Breast epithelium (tissue), 4 donors: ENCODE data around the gene NEK3. TPM values are rescaled to one million over a fixed set of nuclear protein-coding genes. Genes with fewer than 3 reads are reported as not detected.
"Not testable (repeated sequence)": the region's sequence is repeated elsewhere in the genome, so short reads cannot be mapped to it uniquely, and the experiment has no call there.

Source experiments
- DNase-seq, 2 donors: peaks; one replicate each; pipeline ENCODE4 v3.0.0-alpha.2; 2019; ENCODE audit warnings: low spot score in 2 of 2
- H3K27ac ChIP-seq, 2 donors: fragments of 200-600 bp; sonication (generic) in 1 of 2; one replicate each; pipeline ENCODE4 v1.5.1; 2016 to 2019; ENCODE audit warnings: mild to moderate bottlenecking in 1 of 2
- H3K27me3 ChIP-seq, 2 donors: fragments of 200-600 bp; sonication (generic) in 1 of 2; one replicate each; pipeline versions ENCODE4 v1.5.1 to v1.6.0; 2017 to 2019; ENCODE audit warnings: control low read depth in 1 of 2, mild to moderate bottlenecking in 1 of 2
- H3K36me3 ChIP-seq: fragments of 200-600 bp; one replicate; pipeline ENCODE4 v1.5.1; 2019
- H3K4me1 ChIP-seq, 2 donors: fragments of 200-600 bp; sonication (generic); one replicate each; pipeline ENCODE4 v1.5.1; 2016 to 2019; ENCODE audit warnings: control low read depth in 1 of 2
- H3K4me3 ChIP-seq, 3 donors: fragments of 200-600 bp; sonication (generic); 1 replicate in 2 of 3; 2 replicates in 1 of 3; pipeline ENCODE4 v1.5.1; 2016 to 2019; ENCODE audit warnings: mild to moderate bottlenecking in 3 of 3, moderate library complexity in 2 of 3
- H3K9me3 ChIP-seq, 2 donors: fragments of 200-600 bp; sonication (generic) in 1 of 2; one replicate each; pipeline ENCODE4 v1.5.1; 2016 to 2019; ENCODE audit warnings: control low read depth in 1 of 2
- POLR2A ChIP-seq: fragments of 450-650 bp; IDR thresholded peaks from one replicate; pipeline ENCODE4 v1.6.1; 2016; ENCODE audit warnings: antibody characterized with exemption, mild to moderate bottlenecking, moderate library complexity
- POLR2AphosphoS5 ChIP-seq, 3 donors: sonication (generic); formaldehyde crosslinking; IDR thresholded peaks; one replicate each; pipeline ENCODE4 v1.6.1; 2017; ENCODE audit warnings: antibody characterized with exemption in 3 of 3
- intact Hi-C: fragments of 100-400 bp; cut with DNase I; formaldehyde crosslinking; loops from one replicate; pipeline ENCODE4 v1.15.1; 2023; ENCODE audit warnings: low total_unique reads
- total RNA-seq, 3 donors: library from RNA; depleted of rRNA; stranded (reverse); fragments of >200 nt; gene quantifications; one replicate each; pipeline ENCODE4 v1.1.0, GENCODE V29; 2016
- TF ChIP-seq, protein P1 (sequence below), 3 donors: fragments of 450-650 bp; IDR thresholded peaks; one replicate each; pipeline ENCODE4 v1.5.1; 2016 to 2017; ENCODE audit warnings: antibody characterized with exemption in 3 of 3, mild to moderate bottlenecking in 3 of 3, moderate library complexity in 3 of 3

The NEK3 gene, protein sequence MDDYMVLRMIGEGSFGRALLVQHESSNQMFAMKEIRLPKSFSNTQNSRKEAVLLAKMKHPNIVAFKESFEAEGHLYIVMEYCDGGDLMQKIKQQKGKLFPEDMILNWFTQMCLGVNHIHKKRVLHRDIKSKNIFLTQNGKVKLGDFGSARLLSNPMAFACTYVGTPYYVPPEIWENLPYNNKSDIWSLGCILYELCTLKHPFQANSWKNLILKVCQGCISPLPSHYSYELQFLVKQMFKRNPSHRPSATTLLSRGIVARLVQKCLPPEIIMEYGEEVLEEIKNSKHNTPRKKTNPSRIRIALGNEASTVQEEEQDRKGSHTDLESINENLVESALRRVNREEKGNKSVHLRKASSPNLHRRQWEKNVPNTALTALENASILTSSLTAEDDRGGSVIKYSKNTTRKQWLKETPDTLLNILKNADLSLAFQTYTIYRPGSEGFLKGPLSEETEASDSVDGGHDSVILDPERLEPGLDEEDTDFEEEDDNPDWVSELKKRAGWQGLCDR
- 10 to 100 TPM; 12.5 to 16.8 (median 16.7) TPM for total RNA-seq

DNA sequence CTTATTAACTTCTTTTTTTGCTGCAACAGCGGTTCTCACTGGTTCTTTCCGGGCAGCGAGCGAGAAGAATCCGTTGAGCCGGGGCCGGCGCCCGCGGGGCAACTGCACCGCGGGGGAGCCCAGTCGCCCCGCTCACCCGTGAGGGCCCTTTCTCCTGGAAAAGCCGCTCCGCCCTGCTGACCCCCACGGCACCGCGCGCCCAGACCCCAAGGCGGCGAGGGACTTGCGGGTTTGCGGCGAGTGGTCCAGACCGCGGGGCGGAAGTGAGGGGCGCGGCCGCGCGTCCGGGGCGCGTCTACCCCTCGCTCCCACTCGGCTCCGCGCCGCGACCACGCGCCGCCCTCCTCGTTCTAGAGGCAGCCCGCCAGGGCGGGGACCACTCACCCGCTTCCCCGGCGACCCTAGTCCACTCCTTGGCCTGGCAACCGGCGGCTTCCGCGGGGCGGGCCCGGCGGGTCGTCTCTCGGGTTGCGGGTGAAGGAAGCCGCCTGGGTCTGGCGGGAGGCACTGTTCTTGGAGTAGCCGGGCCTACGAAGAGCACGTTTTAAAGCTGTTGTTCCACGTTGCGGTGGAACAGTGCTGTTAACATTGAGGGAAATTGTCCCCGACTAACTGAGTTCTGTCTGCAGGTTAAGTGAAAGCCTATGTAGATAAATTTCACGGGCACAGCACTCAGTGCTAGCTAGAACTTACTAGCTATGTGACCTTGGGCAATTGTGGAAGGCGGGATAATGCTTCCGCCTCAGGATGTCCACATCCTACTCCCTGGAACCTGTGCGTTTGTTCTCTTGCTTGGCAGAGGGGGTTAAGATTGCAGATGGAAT is at the start of gene NEK3:
Gene NEK3 (minus strand): TSS at position 439 of the 824 bp plus-strand sequence. CDS start 3,406 bp downstream, outside the sequence.
- H3K4me3 ChIP-seq = peak within 1 kb of the TSS; percentile 77 to 96 (median 88)
- peak within 1 kb of the TSS; percentile 83 to 91 for H3K27ac ChIP-seq
- H3K36me3 ChIP-seq = no peaks in the 10 kb centered on the region
- no peaks in the 10 kb centered on the region for H3K27me3 ChIP-seq
- peaks cover 0 to 4% of the 10 kb centered on the region in 2 donors for H3K4me1 ChIP-seq
- DNase-seq = peak; percentile 30 to 59
- intact Hi-C loops = no loop called here
- no peaks in the 10 kb centered on the region for H3K9me3 ChIP-seq
- no peak for TF ChIP-seq POLR2A
- peak in 1 of 3 donors; percentile 39 for TF ChIP-seq POLR2AphosphoS5 (IDR thresholded peaks at IDR 0.05)

DNA sequence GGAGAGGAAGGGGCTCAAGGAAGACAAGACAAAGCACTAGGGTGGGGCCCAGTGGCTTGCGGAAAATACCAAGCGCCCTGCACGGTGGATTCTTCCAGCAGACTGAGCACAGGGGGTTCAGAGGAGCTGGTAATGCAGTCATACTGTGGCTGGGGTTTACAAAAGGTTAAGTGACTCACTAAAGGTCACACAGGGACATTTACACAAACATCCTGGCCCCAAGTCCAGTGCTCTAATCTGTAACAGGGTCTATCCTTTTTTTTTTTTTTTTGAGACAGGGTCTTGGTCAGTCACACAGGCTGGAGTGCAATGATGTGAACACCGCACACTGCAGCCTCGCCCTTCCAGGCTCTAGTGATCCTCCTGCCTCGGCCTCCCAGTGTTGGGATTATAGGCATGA is 49.0 kb upstream of the NEK3 start:
- H3K4me1 ChIP-seq, H3K27me3 ChIP-seq, intact Hi-C loops, H3K4me3 ChIP-seq, H3K9me3 ChIP-seq, H3K27ac ChIP-seq, H3K36me3 ChIP-seq, DNase-seq: not testable (repeated sequence)

DNA sequence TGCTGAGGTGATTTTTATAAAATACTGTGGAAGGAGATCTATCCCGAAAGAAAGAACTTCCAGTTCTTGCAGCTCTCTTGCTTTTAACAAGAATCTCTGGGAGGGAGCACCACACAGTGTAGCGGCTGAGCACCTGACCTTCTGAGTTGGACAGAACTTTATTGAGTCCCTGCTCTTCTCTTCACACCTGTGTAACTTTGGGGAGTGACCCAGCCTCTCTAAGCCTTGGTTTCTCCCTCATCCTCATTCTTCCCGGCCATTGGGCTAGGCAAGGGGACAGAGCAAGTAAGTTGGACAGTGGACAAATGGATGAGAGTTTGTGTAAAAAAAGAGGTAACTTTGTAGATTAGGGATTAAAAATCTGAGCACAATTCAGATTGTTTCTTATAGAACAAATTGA is 48.5 kb upstream of the NEK3 start:
- H3K4me3 ChIP-seq, H3K27me3 ChIP-seq, H3K36me3 ChIP-seq, H3K4me1 ChIP-seq, DNase-seq, intact Hi-C loops, H3K9me3 ChIP-seq, H3K27ac ChIP-seq: not testable (repeated sequence)

DNA sequence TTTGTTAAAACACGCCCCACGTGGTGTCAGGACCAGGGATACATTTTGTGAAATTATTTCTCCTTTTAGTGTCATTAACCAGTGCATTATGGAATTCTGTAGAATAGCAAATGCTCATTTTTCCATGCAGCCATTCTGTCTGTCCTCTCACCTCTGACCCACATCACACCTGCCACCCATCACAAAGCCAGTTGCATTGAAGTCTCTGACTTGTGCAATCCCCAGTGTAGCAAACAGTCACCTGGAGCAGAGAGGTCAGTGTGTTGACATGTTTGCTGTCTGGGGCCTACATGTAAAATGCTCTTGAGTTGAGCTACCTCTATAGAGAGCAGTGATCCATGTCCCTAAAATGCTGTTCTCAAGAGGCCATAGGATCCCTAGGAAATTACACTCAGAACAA is 47.9 kb upstream of the NEK3 start:
- H3K4me1 ChIP-seq, DNase-seq, H3K9me3 ChIP-seq, H3K27me3 ChIP-seq, H3K27ac ChIP-seq, intact Hi-C loops, H3K36me3 ChIP-seq, H3K4me3 ChIP-seq: not testable (repeated sequence)

DNA sequence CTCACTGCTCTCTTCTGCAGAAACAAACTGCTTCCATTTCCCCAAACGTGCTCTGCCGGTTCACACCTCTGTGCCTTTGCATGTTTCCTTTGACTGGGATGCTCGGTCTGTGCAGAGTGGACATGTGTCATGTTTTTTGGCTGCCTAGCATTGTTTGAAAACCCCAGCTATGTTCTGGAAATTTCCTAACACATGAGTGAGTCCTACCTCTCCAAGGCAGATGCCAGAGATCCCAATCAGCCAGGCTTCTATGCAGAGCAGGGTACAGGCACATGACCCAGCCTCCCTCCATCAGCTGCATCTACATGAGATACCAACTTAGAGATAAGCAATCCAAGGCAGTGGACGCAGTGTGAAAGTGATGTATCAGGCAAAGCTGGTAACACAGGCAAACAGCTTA is 45.1 kb upstream of the NEK3 start:
- H3K27me3 ChIP-seq, H3K9me3 ChIP-seq, H3K36me3 ChIP-seq, DNase-seq, H3K4me1 ChIP-seq, H3K4me3 ChIP-seq, intact Hi-C loops, H3K27ac ChIP-seq: not testable (repeated sequence)

DNA sequence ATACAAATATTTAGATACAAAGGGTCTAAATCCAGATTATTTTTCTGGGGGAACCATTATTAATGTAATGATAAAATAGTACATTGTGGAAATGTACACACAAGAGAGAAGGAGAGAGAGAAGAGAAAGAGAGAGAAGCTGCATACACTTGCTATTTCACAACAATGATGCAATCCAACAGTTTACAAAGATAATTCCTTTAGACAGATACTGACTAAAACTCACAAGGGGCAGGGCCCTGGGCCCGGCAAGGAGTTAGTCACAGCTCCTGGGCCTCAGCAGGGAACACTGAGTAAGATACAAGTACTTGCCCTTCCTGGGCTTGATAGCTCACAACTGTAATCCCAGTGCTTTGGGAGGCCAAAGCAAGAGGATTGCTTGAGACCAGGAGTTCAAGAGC is 44.5 kb upstream of the NEK3 start:
- intact Hi-C loops, DNase-seq, H3K36me3 ChIP-seq: not testable (repeated sequence)

DNA sequence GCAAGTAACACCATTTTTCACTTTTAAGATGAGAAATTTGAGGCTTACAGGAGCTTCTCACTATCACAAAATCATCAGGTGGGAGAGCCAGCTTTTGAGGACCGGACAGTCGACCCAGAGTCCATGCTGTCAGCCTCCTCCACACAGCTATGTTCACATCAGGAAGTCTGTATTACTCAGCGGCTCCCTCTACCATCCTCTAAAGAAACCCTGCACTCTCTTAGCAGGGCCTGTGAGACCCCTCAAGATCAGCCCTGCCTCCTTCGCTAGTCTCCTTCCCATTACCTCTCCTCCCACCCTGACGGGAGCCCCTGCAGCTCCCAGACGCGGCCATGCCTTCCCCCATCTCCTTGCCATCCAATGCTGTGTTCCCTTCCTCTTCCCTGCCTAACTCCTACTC is 43.1 kb upstream of the NEK3 start:
- H3K4me1 ChIP-seq, H3K36me3 ChIP-seq, H3K9me3 ChIP-seq, H3K4me3 ChIP-seq, DNase-seq, H3K27me3 ChIP-seq, H3K27ac ChIP-seq, intact Hi-C loops: not testable (repeated sequence)

More for the DNA sequence above, 44.5 kb upstream of the NEK3 start:
- H3K27ac ChIP-seq, H3K9me3 ChIP-seq, H3K4me1 ChIP-seq, H3K4me3 ChIP-seq, H3K27me3 ChIP-seq: not testable (repeated sequence)

DNA sequence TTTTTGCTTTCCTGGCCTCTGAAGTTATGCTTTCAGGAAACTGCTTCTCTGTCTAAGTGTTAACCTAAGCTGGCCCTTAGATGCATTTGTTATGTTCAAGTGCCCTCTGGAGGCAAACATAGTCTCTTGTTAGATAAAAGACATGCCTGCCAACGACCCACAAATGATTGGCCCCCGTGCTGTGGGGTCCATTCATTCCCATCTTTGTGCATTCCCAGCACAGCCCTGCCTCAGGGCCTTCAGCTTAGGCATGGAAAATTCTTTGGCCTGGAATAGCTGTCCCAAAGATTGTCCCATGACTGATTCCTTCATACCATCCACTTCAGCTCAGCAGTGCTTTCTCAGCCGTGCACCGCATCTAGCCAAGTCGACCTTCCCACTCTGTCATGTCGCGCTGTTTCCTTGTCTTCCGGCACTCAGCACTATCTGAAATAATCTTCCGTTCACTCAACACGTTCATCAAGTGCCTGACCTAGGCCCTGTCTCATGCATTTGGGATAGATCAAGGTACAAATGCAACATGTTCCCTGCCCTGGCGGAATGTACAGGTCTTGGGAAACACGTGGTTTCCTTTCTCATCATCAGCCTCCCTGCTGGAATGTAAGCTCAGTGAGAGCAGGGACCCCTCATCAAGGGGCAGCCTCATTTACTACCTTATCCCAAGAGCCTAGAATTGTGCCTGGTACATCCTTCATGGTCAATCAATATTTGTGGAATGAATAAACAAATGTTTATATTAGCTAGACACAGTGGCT is 42.2 kb upstream of the NEK3 start:
- H3K27ac ChIP-seq, DNase-seq, H3K9me3 ChIP-seq, H3K4me3 ChIP-seq, H3K4me1 ChIP-seq, intact Hi-C loops, H3K27me3 ChIP-seq, H3K36me3 ChIP-seq: not testable (repeated sequence)
- TF ChIP-seq, protein P1, sequence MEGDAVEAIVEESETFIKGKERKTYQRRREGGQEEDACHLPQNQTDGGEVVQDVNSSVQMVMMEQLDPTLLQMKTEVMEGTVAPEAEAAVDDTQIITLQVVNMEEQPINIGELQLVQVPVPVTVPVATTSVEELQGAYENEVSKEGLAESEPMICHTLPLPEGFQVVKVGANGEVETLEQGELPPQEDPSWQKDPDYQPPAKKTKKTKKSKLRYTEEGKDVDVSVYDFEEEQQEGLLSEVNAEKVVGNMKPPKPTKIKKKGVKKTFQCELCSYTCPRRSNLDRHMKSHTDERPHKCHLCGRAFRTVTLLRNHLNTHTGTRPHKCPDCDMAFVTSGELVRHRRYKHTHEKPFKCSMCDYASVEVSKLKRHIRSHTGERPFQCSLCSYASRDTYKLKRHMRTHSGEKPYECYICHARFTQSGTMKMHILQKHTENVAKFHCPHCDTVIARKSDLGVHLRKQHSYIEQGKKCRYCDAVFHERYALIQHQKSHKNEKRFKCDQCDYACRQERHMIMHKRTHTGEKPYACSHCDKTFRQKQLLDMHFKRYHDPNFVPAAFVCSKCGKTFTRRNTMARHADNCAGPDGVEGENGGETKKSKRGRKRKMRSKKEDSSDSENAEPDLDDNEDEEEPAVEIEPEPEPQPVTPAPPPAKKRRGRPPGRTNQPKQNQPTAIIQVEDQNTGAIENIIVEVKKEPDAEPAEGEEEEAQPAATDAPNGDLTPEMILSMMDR (IDR thresholded peaks at IDR 0.05) = peak in 1 of 3 donors; percentile 33
